Left lung (tissue), 10 donors: ENCODE data around the gene KIRREL3. TPM values are rescaled to one million over a fixed set of nuclear protein-coding genes. Genes with fewer than 3 reads are reported as not detected.

Source experiments
- ATAC-seq: fragments of 200-7000 bp; cut with Tn5 transposase; one replicate; pipeline ENCODE4 v1.9.1; 2020; ENCODE audit warnings: moderate library complexity
- DNase-seq, 4 donors: peaks; one replicate each; pipeline ENCODE4 v3.0.0-alpha.2; 2013 to 2020
- H3K27ac ChIP-seq, 2 donors: fragments of 200-600 bp; sonication (generic) in 1 of 2; one replicate each; pipeline versions ENCODE4 v1.5.0 to v1.8.0; 2020 to 2021
- H3K27me3 ChIP-seq, 2 donors: fragments of 200-600 bp; sonication (generic) in 1 of 2; one replicate each; pipeline versions ENCODE4 v1.5.0 to v1.8.0; 2020 to 2021
- H3K36me3 ChIP-seq, 2 donors: fragments of 200-600 bp; sonication (generic) in 1 of 2; one replicate each; pipeline versions ENCODE4 v1.5.0 to v1.8.0; 2020 to 2021
- H3K4me1 ChIP-seq, 2 donors: fragments of 200-600 bp; one replicate each; pipeline ENCODE4 v1.8.0; 2021
- H3K4me3 ChIP-seq, 2 donors: fragments of 200-600 bp; sonication (generic) in 1 of 2; one replicate each; pipeline versions ENCODE4 v1.5.0 to v1.8.0; 2020 to 2021; ENCODE audit warnings: mild to moderate bottlenecking in 1 of 2
- H3K9me3 ChIP-seq, 2 donors: fragments of 200-600 bp; sonication (generic) in 1 of 2; one replicate each; pipeline versions ENCODE4 v1.5.0 to v1.8.0; 2020 to 2021
- intact Hi-C, 2 donors: fragments of 100-400 bp; cut with DNase I; formaldehyde crosslinking; loops; one replicate each; pipeline versions ENCODE4 v1.11.2 to v1.14.2; 2022
- polyA plus RNA-seq, 6 donors: library from polyadenylated mRNA; unstranded; fragments of 120-200 nt; gene quantifications; one replicate each; pipeline ENCODE4 v1.2.1, GENCODE V29; 2013; ENCODE audit not compliant: insufficient read length in 6 of 6
- total RNA-seq, 2 donors: library from RNA; stranded (reverse); fragmentation: NEBNext Ultra II Directional; extraction: Animal tissue kit (Norgen Biotek cat#: 25700); gene quantifications; one replicate each; pipeline ENCODE4 v1.2.1, GENCODE V29; 2021
- TF ChIP-seq, protein P1 (sequence below), 2 donors: fragments of 200-600 bp; sonication (generic) in 1 of 2; IDR thresholded peaks; one replicate each; pipeline versions ENCODE4 v1.5.0 to v1.8.0; 2021; ENCODE audit warnings: antibody characterized with exemption in 2 of 2
- donor health status: DM: no; HTN: yes; CAD: no.
- donor health status: DM: no; HTN: no; CAD: no.

The KIRREL3 gene
- total and polyA plus RNA-seq, 8 donors, result 1.6 to 2.5 (median 2.0) TPM; not detected in 2

DNA sequence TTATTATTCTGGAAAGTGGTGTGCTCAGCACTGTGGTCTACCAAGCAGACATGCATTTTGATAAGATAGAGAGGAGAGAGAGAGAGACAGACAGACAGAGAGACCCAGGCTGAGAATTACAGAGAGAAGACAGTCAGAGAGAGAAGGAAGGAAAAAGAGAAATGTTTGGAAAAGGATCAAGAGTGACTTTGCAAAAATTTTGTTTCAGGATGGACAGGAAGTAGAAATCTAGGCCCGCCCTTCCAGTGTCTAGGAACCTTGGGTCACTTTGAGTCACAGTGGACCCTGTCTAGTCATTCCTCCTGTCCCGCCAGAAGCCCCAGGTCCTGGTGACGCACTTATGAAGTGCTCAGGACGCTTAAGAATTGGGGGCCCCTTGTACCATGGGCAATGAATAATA is 478.4 kb downstream of the KIRREL3 start:
- ATAC-seq (no peak), DNase-seq (no peak)
- Histone ChIP-seq H3K27ac (no peak overlapping the region), H3K9me3 (no peaks in the 10 kb centered on the region), H3K4me3 (no peak overlapping the region), H3K4me1 (no peaks in the 10 kb centered on the region), H3K36me3 (no peaks in the 10 kb centered on the region), H3K27me3 (peaks cover 0 to 4% of the 10 kb centered on the region in 2 donors)
- intact Hi-C loops, result no loop called here
- TF ChIP-seq, protein P1, sequence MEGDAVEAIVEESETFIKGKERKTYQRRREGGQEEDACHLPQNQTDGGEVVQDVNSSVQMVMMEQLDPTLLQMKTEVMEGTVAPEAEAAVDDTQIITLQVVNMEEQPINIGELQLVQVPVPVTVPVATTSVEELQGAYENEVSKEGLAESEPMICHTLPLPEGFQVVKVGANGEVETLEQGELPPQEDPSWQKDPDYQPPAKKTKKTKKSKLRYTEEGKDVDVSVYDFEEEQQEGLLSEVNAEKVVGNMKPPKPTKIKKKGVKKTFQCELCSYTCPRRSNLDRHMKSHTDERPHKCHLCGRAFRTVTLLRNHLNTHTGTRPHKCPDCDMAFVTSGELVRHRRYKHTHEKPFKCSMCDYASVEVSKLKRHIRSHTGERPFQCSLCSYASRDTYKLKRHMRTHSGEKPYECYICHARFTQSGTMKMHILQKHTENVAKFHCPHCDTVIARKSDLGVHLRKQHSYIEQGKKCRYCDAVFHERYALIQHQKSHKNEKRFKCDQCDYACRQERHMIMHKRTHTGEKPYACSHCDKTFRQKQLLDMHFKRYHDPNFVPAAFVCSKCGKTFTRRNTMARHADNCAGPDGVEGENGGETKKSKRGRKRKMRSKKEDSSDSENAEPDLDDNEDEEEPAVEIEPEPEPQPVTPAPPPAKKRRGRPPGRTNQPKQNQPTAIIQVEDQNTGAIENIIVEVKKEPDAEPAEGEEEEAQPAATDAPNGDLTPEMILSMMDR (IDR thresholded peaks at IDR 0.05), result no peak

DNA sequence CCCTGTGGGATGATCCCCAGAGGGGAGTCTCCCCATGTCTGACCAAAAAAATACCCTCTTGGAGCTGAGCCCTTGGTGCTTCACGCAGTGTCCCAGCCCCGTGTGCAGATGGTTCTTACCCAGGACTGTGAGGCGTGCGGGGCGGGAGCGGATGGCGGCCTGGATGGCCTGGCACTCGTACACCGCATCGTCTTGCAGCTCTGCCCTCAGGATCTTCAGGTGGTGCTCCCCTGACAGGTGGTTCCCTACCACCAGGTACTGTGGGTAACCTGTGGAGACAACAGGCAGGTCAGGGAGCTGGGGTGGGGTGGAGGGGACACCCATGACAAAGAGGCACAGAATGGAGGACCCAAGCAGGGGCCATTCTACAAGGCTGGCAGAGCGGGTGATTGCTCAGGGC is 479.4 kb downstream of the KIRREL3 start:
- no peak overlapping the region for H3K27ac ChIP-seq
- H3K4me1 ChIP-seq, result no peaks in the 10 kb centered on the region
- no peak overlapping the region for H3K4me3 ChIP-seq
- TF ChIP-seq, protein P1 (IDR thresholded peaks at IDR 0.05), result no peak
- intact Hi-C loops, result no loop called here
- no peak for DNase-seq
- no peaks in the 10 kb centered on the region for H3K36me3 ChIP-seq
- no peak for ATAC-seq
- no peaks in the 10 kb centered on the region for H3K9me3 ChIP-seq
- H3K27me3 ChIP-seq, result no peaks in the 10 kb centered on the region

DNA sequence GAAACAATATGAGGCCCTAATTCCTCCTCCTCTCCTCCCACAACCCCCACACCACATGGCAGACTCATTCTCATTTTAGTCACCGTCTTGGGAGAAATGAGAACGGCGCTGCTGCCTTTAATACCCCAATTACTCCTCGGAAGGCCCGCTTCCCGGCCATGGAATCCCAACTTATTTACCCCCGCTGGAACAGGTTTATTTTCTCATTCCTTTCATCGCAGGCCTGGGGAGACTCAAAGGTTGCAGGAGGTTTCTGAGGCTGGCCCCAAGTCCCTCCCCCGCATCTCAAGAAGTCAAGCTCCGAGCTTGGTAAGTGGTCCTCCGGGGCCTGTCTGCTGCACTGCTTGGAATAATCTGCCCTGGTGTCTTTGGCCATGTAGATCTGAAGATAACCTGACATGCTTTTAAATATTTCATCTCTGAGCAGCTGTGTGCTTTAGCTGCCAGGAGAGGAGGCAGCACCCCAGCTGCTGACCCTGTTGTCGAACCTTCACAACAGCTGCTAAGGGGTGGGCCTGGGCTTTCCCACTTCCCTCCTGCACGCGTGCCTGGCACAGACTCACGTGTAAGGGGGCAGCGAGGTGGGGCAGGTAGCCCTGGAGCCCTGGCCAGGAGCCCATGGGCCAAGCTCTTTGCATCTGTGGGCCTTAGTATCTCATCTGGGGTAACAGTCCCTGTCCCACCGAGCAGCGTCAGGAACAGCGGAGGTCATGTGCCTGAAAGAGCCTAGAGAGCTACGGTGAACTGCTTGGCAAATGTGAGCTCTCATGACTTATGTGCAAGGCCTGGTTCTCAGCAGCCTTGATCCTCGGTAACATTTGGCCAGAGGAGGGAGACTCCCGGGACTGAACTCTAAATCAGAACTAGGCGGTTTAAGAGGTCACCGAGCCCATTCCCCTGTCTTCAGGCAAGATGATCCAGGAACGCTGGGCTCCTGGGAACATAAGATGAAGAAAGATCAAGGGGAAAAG is 480.5 kb downstream of the KIRREL3 start:
- Histone ChIP-seq H3K27ac (no peak overlapping the region), H3K36me3 (no peaks in the 10 kb centered on the region), H3K27me3 (no peaks in the 10 kb centered on the region), H3K9me3 (no peaks in the 10 kb centered on the region), H3K4me3 (no peak overlapping the region), H3K4me1 (no peaks in the 10 kb centered on the region)
- intact Hi-C loops, result no loop called here
- TF ChIP-seq, protein P1 (IDR thresholded peaks at IDR 0.05), result no peak
- DNase-seq (no peak), ATAC-seq (no peak)

DNA sequence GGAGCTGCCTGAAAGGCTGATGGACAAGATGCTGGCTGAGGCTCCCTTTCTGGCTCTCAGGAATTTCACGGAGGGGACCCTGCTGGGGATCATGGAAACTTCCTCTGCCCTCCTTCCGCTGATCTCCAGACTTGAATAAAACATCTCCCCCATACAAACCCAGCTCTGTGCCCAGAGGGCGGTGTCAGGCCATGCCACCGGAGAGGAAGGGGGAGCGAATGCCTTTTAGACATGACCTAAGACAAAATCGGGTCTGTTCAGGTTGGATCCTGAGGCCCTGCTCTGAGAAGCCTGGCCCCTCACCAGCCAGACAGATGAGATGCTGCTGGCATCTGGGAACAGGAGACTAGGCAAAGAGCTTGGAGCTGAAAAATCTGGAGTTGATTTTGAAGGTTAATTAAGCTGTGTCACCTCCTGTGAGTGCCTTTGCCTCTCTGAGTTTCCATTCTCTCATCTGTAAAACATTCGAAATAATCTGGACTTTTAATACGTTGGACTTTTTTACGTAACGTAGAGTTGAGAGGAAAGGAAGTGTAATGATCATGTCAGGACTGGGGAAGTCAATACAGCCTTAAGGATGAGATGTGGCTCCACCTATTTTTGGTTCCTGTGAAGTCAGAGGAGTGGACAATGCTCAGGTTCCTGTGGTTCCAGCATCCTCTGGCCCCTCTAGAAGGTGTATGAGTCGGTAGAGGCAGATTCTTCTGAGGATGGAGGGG is 481.4 kb downstream of the KIRREL3 start:
- DNase-seq (no peak), ATAC-seq (no peak)
- Histone ChIP-seq H3K4me3 (no peak overlapping the region), H3K27me3 (no peaks in the 10 kb centered on the region), H3K27ac (no peak overlapping the region), H3K36me3 (no peaks in the 10 kb centered on the region), H3K4me1 (no peaks in the 10 kb centered on the region), H3K9me3 (no peaks in the 10 kb centered on the region)
- TF ChIP-seq, protein P1 (IDR thresholded peaks at IDR 0.05), result no peak
- intact Hi-C loops, result no loop called here
